SK-N-MC (cell line): Measurements from ENCODE around the gene ASB16.

Experiments used
- DNase-seq: peaks from one replicate; pipeline ENCODE4 v3.0.0-alpha.2; 2011; ENCODE audit warnings: low read depth, low spot score
- H3K27ac ChIP-seq: fragments of 200-600 bp; sonication (generic); 2 replicates; pipeline ENCODE4 v1.5.1; 2016; ENCODE audit warnings: mixed run types
- H3K36me3 ChIP-seq: fragments of 200-600 bp; sonication (generic); 2 replicates; pipeline ENCODE4 v1.6.1; 2017; ENCODE audit warnings: antibody characterized with exemption, low read length, mixed read lengths; ENCODE audit not compliant: insufficient read depth
- H3K4me3 ChIP-seq: fragments of 200-600 bp; sonication (generic); 2 replicates; pipeline ENCODE4 v1.5.1; 2016
- H3K9ac ChIP-seq: fragments of 200-600 bp; sonication (generic); 2 replicates; pipeline ENCODE4 v1.8.0; 2017; ENCODE audit warnings: mixed run types, mixed read lengths; ENCODE audit not compliant: insufficient read length
- H3K9me3 ChIP-seq: fragments of 200-600 bp; sonication (generic); 2 replicates; pipeline ENCODE4 v1.6.1; 2017; ENCODE audit warnings: low read depth, mild to moderate bottlenecking, antibody characterized with exemption, low read length, moderate library complexity, mixed read lengths
- EZH2 ChIP-seq: fragments of 200-600 bp; sonication (generic); IDR thresholded peaks from one replicate; pipeline ENCODE4 v1.6.1; 2017; ENCODE audit warnings: antibody characterized with exemption
- FOXP2 ChIP-seq: optimal IDR thresholded peaks from 2 replicates; pipeline ENCODE3; 2011; ENCODE audit warnings: mild to moderate bottlenecking, moderate library complexity; ENCODE audit not compliant: insufficient read depth; ENCODE audit errors: extremely low read length, control extremely low read depth
- POLR2AphosphoS5 ChIP-seq: IDR thresholded peaks from 2 replicates; pipeline ENCODE4 v1.6.1; 2012; ENCODE audit warnings: mild to moderate bottlenecking, low read depth, low read length, borderline replicate concordance

Gene ASB16

GRCh38 chr17:44221862-44222111 lies 51.3 kb downstream of the ASB16 start:
- Histone ChIP-seq H3K27ac (peak overlapping the region; percentile 90), H3K36me3 (peaks cover 9% of the 10 kb centered on the region), H3K9ac (peak overlapping the region; percentile 99), H3K4me3 (peak overlapping the region; percentile 98), H3K9me3 (no peaks in the 10 kb centered on the region)
- no peak for TF ChIP-seq FOXP2
- peak; percentile 50 for TF ChIP-seq POLR2AphosphoS5
- DNase-seq: no peak

- Histone ChIP-seq H3K27ac (peak overlapping the region; percentile 90; the same call in 1 of the 2 replicates), H3K9me3 (no peaks in the 10 kb centered on the region), H3K36me3 (peaks cover 4% of the 10 kb centered on the region; the same call in 1 of the 2 replicates), H3K4me3 (peak overlapping the region; percentile 98), H3K9ac (no peak overlapping the region)
- TF ChIP-seq FOXP2: no peak
- TF ChIP-seq POLR2AphosphoS5: no peak
- DNase-seq: no peak
Measured at GRCh38 chr17:44222112-44222869, 51.8 kb downstream of the ASB16 start.

GRCh38 chr17:44223541-44224071 lies 53.1 kb downstream of the ASB16 start:
- H3K36me3 ChIP-seq: no peaks in the 10 kb centered on the region
- H3K9ac ChIP-seq: no peak overlapping the region
- H3K4me3 ChIP-seq: no peak overlapping the region
- no peak for DNase-seq
- H3K27ac ChIP-seq: no peak overlapping the region
- H3K9me3 ChIP-seq: no peaks in the 10 kb centered on the region
- TF ChIP-seq EZH2 (no peak), POLR2AphosphoS5 (no peak), FOXP2 (no peak)
